ENCODE results near the gene KLHL4.
"Not testable (repeated sequence)": the region's sequence is repeated elsewhere in the genome, so short reads cannot be mapped to it uniquely, and the experiment has no call there.

Gene KLHL4

DNA sequence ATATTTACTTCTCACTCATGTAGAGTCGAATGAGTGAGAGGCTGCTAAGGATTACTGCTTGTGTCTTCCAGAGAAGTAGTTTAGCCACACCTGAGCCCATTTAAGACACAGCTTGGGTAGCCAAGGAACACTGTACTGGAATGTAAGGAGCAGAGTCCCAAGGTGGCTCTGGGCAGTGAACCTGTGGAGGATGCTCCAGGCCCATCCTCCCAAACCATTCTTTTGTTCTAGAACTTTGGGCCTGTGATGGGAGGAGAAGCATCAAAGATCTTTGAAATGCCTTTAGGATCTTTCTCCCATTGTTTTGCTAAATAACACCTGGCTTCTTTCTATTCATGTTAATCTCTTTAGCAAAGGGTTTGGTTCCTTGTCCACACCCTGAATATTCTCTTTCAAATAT, 162.2 kb downstream of the KLHL4 start:
- DNase-seq: no peak

DNA sequence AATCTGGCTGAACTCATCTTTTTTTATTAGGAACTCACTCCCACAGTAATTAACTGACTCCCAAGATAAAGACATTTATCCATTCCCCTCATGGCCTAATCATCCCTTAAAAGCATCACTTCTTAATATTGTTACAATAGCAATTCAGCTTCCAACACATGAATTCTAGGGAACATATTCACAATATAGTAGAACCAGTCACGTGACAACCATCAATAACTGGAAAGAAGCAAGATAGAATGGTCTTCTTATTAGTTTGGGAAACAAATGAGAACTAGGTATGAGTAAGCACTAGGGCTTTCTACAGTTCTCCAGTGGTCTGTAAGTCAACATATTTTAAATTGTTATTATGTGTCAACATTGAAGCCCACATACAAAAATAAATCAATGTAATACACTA, 170.1 kb downstream of the KLHL4 start:
- DNase-seq: no peak

DNA sequence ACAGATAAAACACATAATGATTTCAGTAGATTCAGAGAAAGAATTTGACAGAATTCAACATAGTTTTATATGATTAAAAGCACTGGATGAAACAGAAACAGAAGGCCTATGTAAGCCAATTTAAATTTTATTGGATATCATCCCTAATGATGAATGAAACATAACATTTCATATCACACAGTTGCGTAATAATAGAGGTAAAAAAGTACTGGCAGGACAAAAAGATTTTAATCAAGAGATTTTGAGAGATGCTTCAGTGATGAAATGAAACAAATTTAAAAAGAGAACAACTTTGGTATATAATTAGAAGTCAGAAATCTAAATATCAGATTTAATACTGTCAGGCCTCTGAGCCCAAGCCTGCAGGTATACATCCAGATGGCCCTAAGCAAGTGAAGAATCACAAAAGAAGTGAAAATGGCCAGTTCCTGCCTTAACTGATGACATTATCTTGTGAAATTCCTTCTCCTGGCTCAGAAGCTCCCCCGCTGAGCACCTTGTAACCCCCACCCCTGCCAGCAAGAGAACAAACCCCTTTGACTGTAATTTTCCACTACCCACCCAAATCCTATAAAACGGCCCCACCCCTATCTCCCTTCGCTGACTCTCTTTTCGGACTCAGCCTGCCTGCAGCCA, 170.6 kb downstream of the KLHL4 start:
- not testable (repeated sequence) for DNase-seq

DNA sequence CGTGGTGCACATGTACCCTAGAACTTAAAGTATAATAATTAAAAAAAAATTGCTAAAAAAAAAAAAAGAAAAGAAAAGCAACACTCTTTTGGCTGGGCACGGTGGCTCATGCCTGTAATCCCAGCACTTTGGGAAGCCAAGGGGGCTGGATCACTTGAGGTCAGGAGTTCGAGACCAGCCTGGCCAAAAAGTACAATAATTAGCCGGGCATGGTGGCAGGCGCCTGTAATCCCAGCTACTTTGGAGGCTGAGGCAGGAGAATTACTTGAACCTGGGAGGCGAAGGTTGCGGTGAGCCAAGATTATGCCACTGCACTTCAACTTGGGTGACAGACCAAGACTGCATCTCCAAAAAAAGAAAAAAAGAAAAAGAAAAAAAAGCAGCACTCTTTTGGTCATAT, 171.6 kb downstream of the KLHL4 start:
- not testable (repeated sequence) for DNase-seq

DNA sequence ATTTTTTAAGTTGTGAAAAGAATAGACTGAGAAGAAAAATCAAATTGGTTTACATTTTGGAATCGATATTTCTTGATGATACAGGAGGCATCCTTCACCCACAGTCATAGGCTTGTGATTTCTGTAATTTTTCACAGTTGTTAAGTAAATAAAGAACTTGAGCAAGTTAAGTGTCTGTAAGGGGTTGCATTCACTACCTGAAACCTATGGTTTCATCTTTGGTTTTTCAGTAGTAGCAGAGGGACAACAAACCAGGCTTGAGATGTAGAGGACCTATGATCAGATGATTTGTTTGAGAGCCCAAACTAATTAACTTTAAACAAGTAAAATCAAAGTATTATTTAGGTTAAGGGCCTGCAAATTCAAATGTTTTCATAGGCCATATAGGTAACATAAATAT, 175.6 kb downstream of the KLHL4 start:
- DNase-seq: no peak

DNA sequence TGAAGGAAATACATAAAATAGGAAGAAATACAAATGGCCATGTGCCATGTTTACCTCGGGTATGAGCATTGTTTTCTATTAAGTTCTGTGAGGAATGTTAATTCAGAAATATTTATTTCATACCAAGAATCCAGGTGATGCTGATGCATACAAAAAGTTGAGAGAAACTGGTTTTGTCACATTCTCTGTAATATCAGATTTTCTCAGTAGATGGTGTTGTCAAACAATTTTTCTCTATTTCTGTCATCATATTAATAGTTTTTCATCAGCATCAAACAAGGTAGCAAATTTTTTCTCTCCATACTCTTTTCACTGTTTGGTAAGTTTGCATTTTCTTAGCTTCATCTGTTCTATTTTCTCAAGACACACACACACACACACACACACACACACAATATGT, 179.8 kb downstream of the KLHL4 start:
- no peak for DNase-seq

DNA sequence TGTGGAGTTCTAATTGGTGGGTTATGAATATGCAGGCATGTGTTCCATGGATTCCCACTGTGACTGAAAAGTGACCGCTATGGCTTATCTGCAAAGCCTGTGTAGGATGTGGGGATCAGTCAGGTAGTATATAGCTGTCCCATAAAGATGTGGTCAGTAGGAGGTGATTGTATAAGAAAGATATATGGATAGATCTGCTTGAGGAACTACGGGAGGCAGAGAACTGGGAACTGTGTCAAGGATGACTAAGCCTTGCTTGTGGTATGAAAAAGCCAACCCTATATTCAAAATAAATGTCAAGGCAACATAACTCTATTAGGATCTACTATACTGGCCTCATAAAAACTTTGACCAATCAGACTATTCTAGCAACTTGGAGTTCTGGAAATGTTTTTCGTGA, 185.2 kb downstream of the KLHL4 start:
- DNase-seq: no peak

DNA sequence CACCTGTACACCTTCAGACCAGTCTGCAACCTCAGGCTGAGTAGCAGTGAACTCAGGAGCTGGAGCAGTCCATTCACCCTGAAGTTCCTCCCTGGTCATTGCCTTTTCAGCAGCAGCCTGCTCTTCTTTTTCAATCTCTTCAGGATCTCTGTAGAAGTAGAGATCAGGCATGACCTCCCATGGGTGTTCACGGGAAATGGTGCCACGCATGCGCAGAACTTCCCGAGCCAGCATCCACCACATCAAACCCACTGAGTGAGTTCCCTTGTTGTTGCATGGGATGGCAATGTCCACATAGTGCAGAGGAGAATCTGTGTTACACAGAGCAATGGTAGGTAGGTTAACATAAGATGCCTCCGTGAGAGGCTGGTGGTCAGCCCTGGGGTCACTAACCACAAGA, 185.9 kb downstream of the KLHL4 start:
- not testable (repeated sequence) for DNase-seq

DNA sequence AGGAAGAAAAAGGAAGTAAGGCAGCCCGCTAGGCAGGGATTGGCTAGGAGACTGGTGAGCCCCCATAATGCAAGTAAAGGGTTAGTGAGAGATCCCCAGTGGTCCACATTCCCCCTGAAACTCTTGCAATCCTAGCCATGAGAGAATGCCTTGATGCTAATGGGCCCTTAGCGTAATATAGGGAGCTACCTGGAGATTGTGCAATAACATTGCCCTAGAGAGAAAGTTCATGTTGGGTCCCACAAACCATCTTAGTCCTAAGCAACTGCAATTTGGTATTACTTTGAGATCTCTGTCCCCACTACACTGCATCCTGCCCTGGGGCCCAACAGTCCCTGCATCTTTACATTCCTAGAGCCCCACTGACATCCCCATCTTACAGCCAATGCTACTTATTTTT, 188.5 kb downstream of the KLHL4 start:
- DNase-seq: no peak

DNA sequence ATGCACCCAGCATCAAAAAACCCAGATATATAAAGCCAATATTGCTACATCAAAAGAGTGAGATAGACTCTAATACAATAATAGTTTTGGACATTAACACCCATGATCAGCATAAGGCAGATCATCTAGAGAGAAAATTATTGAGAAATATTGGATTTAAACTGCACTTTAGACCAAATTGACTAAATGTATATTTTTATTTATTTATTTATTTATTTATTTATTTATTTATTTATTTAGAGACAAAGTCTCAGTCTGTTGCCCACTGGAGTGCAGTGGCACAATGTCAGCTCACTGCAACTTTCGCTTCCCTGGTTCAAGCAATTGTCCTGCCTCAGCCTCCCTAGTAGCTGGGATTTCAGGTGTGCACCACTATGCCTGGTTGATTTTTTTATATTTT, 193.0 kb downstream of the KLHL4 start:
- no peak for DNase-seq

Data from DMS79 treated with DMSO at 0.1 percent for 48 hours (cell line).